Breast epithelium (tissue), 4 donors: ENCODE data around the gene ACOT2. TPM values are rescaled to one million over a fixed set of nuclear protein-coding genes. Genes with fewer than 3 reads are reported as not detected.
"Not testable (repeated sequence)": the region's sequence is repeated elsewhere in the genome, so short reads cannot be mapped to it uniquely, and the experiment has no call there.

Experiments
- DNase-seq, 2 donors: peaks; one replicate each; pipeline ENCODE4 v3.0.0-alpha.2; 2019; ENCODE audit warnings: low spot score in 2 of 2
- H3K27ac ChIP-seq, 2 donors: fragments of 200-600 bp; sonication (generic) in 1 of 2; one replicate each; pipeline ENCODE4 v1.5.1; 2016 to 2019; ENCODE audit warnings: mild to moderate bottlenecking in 1 of 2
- H3K27me3 ChIP-seq, 2 donors: fragments of 200-600 bp; sonication (generic) in 1 of 2; one replicate each; pipeline versions ENCODE4 v1.5.1 to v1.6.0; 2017 to 2019; ENCODE audit warnings: control low read depth in 1 of 2, mild to moderate bottlenecking in 1 of 2
- H3K36me3 ChIP-seq: fragments of 200-600 bp; one replicate; pipeline ENCODE4 v1.5.1; 2019
- H3K4me1 ChIP-seq, 2 donors: fragments of 200-600 bp; sonication (generic); one replicate each; pipeline ENCODE4 v1.5.1; 2016 to 2019; ENCODE audit warnings: control low read depth in 1 of 2
- H3K4me3 ChIP-seq, 3 donors: fragments of 200-600 bp; sonication (generic); 1 replicate in 2 of 3; 2 replicates in 1 of 3; pipeline ENCODE4 v1.5.1; 2016 to 2019; ENCODE audit warnings: mild to moderate bottlenecking in 3 of 3, moderate library complexity in 2 of 3
- H3K9me3 ChIP-seq, 2 donors: fragments of 200-600 bp; sonication (generic) in 1 of 2; one replicate each; pipeline ENCODE4 v1.5.1; 2016 to 2019; ENCODE audit warnings: control low read depth in 1 of 2
- CTCF ChIP-seq, 3 donors: fragments of 450-650 bp; IDR thresholded peaks; one replicate each; pipeline ENCODE4 v1.5.1; 2016 to 2017; ENCODE audit warnings: antibody characterized with exemption in 3 of 3, mild to moderate bottlenecking in 3 of 3, moderate library complexity in 3 of 3
- POLR2A ChIP-seq: fragments of 450-650 bp; IDR thresholded peaks from one replicate; pipeline ENCODE4 v1.6.1; 2016; ENCODE audit warnings: antibody characterized with exemption, mild to moderate bottlenecking, moderate library complexity
- POLR2AphosphoS5 ChIP-seq, 3 donors: sonication (generic); formaldehyde crosslinking; IDR thresholded peaks; one replicate each; pipeline ENCODE4 v1.6.1; 2017; ENCODE audit warnings: antibody characterized with exemption in 3 of 3
- intact Hi-C: fragments of 100-400 bp; cut with DNase I; formaldehyde crosslinking; loops from one replicate; pipeline ENCODE4 v1.15.1; 2023; ENCODE audit warnings: low total_unique reads
- total RNA-seq, 3 donors: library from RNA; depleted of rRNA; stranded (reverse); fragments of >200 nt; gene quantifications; one replicate each; pipeline ENCODE4 v1.1.0, GENCODE V29; 2016

Gene ACOT2
- total RNA-seq, 3 donors from 2014 or later: 44.0 to 70.1 (median 45.8) TPM

DNA sequence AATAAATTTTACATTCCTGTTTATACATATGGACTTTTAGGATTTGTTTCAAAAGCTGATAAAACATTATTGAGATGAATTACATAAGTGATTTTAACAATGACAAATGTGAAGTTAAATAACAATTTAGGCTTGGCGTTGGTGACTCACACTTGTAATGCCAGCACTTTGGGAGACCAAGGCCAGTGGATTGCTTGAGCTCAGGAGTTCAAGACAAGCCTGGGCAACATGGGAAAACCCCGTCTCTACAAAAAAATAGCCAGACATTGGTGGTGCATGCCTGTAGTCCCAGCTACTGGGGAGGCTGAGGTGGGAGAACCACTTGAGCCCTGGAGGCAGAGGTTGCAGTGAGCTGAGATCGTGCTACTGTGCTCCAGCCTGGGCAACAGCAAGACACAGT lies 7.4 kb downstream of the ACOT2 start:
- TF ChIP-seq CTCF (IDR thresholded peaks at IDR 0.05) (no peak), POLR2AphosphoS5 (IDR thresholded peaks at IDR 0.05) (no peak), POLR2A (no peak)
- Histone ChIP-seq H3K9me3 (no peaks in the 10 kb centered on the region), H3K27ac (no peak overlapping the region), H3K27me3 (no peaks in the 10 kb centered on the region), H3K4me1 (no peaks in the 10 kb centered on the region), H3K4me3 (no peak overlapping the region), H3K36me3 (no peaks in the 10 kb centered on the region)
- intact Hi-C loops: no loop called here
- peak in 1 of 2 donors; percentile 4 for DNase-seq

GRCh38 chr14:73577214-73577613 lies 8.2 kb downstream of the ACOT2 start:
- intact Hi-C loops, H3K36me3 ChIP-seq, H3K9me3 ChIP-seq, H3K27me3 ChIP-seq, H3K4me1 ChIP-seq, H3K27ac ChIP-seq, DNase-seq, H3K4me3 ChIP-seq: not testable (repeated sequence)

DNA sequence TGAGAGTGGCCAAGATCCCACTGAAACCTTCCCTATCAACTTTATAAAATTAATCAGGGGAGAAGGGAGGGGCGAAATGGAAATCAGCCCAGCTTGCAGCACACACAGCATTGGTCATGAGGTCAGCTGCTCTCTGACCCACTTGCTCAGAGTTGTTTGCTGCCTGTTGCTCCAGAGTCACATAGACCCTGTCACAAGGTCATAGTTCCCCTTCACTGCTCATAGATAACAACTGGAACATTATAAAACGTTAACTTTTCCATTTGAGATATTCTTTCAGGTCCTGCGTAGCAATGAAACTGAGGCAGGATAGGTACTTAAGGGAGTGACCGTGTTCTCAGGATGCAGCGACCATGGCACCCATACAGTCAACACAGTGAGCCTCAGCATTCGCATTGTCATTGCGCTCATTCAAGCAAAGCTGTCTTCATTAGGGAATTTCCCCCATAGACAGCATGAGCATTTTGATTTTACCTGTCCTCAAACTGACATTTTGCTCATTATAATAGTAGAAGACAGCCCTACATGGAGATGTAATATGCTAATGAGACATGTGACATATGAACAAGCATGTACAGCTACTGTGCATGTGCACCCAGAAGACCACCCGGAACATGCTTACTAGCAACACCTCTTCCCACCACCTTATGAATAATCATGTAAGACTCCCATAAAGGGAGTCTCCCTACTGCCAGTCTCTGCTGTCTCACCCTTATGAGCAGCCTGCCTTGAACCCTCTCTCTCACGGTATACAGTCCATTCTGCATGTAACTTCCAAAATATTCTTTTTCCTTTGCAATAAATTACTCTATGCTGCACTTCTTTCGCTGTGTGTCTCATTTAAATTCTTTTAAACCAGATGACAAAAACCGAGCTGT lies 13.3 kb downstream of the ACOT2 start:
- intact Hi-C loops, DNase-seq, H3K9me3 ChIP-seq, H3K27me3 ChIP-seq, H3K4me3 ChIP-seq, H3K4me1 ChIP-seq, H3K36me3 ChIP-seq, H3K27ac ChIP-seq: not testable (repeated sequence)

- no peaks in the 10 kb centered on the region for H3K36me3 ChIP-seq
- no peaks in the 10 kb centered on the region for H3K27me3 ChIP-seq
- no peak for DNase-seq
- no peak for TF ChIP-seq POLR2A
- TF ChIP-seq CTCF (IDR thresholded peaks at IDR 0.05): no peak
- TF ChIP-seq POLR2AphosphoS5 (IDR thresholded peaks at IDR 0.05): no peak
- no peaks in the 10 kb centered on the region for H3K9me3 ChIP-seq
- intact Hi-C loops: no loop called here
- no peak overlapping the region for H3K4me3 ChIP-seq
- H3K27ac ChIP-seq: no peak overlapping the region
- no peaks in the 10 kb centered on the region for H3K4me1 ChIP-seq
Measured at GRCh38 chr14:73588695-73589094, 19.7 kb downstream of the ACOT2 start.

- Histone ChIP-seq H3K27ac (no peak overlapping the region), H3K4me3 (no peak overlapping the region), H3K4me1 (no peaks in the 10 kb centered on the region), H3K9me3 (no peaks in the 10 kb centered on the region), H3K36me3 (no peaks in the 10 kb centered on the region), H3K27me3 (no peaks in the 10 kb centered on the region)
- no peak for DNase-seq
- TF ChIP-seq POLR2AphosphoS5 (IDR thresholded peaks at IDR 0.05) (no peak), CTCF (IDR thresholded peaks at IDR 0.05) (no peak), POLR2A (no peak)
- intact Hi-C loops: no loop called here
Measured at GRCh38 chr14:73589116-73589515, 20.1 kb downstream of the ACOT2 start.

- H3K36me3 ChIP-seq, H3K4me3 ChIP-seq, H3K27me3 ChIP-seq, H3K9me3 ChIP-seq, H3K27ac ChIP-seq, H3K4me1 ChIP-seq, DNase-seq, intact Hi-C loops: not testable (repeated sequence)
Measured at GRCh38 chr14:73590673-73591004, 21.6 kb downstream of the ACOT2 start.
